Measurements from ENCODE around the gene RPAP2.

GRCh38 chr1:92376345-92376744 is 77.5 kb downstream of the RPAP2 start:
- TF ChIP-seq, protein P1, sequence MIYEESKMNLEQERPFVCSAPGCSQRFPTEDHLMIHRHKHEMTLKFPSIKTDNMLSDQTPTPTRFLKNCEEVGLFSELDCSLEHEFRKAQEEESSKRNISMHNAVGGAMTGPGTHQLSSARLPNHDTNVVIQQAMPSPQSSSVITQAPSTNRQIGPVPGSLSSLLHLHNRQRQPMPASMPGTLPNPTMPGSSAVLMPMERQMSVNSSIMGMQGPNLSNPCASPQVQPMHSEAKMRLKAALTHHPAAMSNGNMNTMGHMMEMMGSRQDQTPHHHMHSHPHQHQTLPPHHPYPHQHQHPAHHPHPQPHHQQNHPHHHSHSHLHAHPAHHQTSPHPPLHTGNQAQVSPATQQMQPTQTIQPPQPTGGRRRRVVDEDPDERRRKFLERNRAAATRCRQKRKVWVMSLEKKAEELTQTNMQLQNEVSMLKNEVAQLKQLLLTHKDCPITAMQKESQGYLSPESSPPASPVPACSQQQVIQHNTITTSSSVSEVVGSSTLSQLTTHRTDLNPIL (CRISPR knock-in tag; IDR thresholded peaks at IDR 0.05; ENCODE audit: low read depth): no peak
- no peak for TF ChIP-seq ESRRG (CRISPR knock-in tag; IDR thresholded peaks at IDR 0.05)
- no peak for TF ChIP-seq ARNTL (CRISPR knock-in tag; IDR thresholded peaks at IDR 0.05; ENCODE audit: borderline replicate concordance, low read depth)
- no peak for TF ChIP-seq OSR1 (CRISPR knock-in tag; IDR thresholded peaks at IDR 0.05)
- no peak for TF ChIP-seq ZC3H10 (CRISPR knock-in tag; IDR thresholded peaks at IDR 0.05)

Data from SK-N-SH treated with all-trans-retinoic acid at 6 μM for 48 hours (cell line).